Adrenal gland (tissue), 12 donors: ENCODE results near the gene ZBTB24. TPM values are rescaled to one million over a fixed set of nuclear protein-coding genes. Genes with fewer than 3 reads are reported as not detected.
"Not testable (repeated sequence)": the region's sequence is repeated elsewhere in the genome, so short reads cannot be mapped to it uniquely, and the experiment has no call there.

Experiments
- DNase-seq, 7 donors: peaks; one replicate each; pipeline ENCODE4 v3.0.0-alpha.2; 2019 to 2020
- H3K27ac ChIP-seq, 5 donors: fragments of 200-600 bp; sonication (generic) in 4 of 5; 1 replicate in 3 of 5; 2 replicates in 2 of 5; pipeline versions ENCODE4 v1.5.1 to v1.8.0; 2016 to 2020; ENCODE audit warnings: mild to moderate bottlenecking in 1 of 5
- H3K27me3 ChIP-seq: fragments of 200-600 bp; 2 replicates; pipeline ENCODE4 v1.8.0; 2021
- H3K36me3 ChIP-seq, 2 donors: fragments of 200-600 bp; replicated peaks in 1 of 2; 1 replicate in 1 of 2; 2 replicates in 1 of 2; pipeline versions ENCODE4 v1.5.1 to v1.8.0; 2018 to 2022
- H3K4me1 ChIP-seq, 2 donors: fragments of 200-600 bp; replicated peaks in 1 of 2; 1 replicate in 1 of 2; 2 replicates in 1 of 2; pipeline versions ENCODE4 v1.5.1 to v1.8.0; 2018 to 2021
- H3K4me3 ChIP-seq, 4 donors: fragments of 200-600 bp; sonication (generic) in 3 of 4; one replicate each; pipeline ENCODE4 v1.5.1; 2016 to 2018
- H3K9me3 ChIP-seq, 3 donors: fragments of 200-600 bp; sonication (generic) in 1 of 3; replicated peaks in 1 of 3; 1 replicate in 2 of 3; 2 replicates in 1 of 3; pipeline versions ENCODE4 v1.5.1 to v1.8.0; 2016 to 2021
- CTCF ChIP-seq, 6 experiments: fragments of 450-650 bp in 4 of 6; fragments of 200-600 bp in 2 of 6; sonication (generic) in 1 of 6; IDR thresholded peaks; 1 replicate in 5 of 6; 2 replicates in 1 of 6; pipeline versions ENCODE4 v1.5.1 to v1.8.0; 2016 to 2021; ENCODE audit warnings: antibody characterized with exemption in 6 of 6, mild to moderate bottlenecking in 2 of 6, moderate library complexity in 1 of 6
- POLR2A ChIP-seq, 2 donors: fragments of 450-650 bp; IDR thresholded peaks; one replicate each; pipeline ENCODE4 v1.6.1; 2017; ENCODE audit warnings: antibody characterized with exemption in 2 of 2, mild to moderate bottlenecking in 2 of 2, moderate library complexity in 1 of 2
- WGBS, 4 donors: extraction: QIAGEN DNeasy Blood & Tissue Kit in 2 of 4; methylation state at CpG; one replicate each; pipeline versions ENCODE4 v1.1.5 to v1.1.7; 2013 to 2017; 5-methylcytosine and 5-hydroxymethylcytosine counted together
- intact Hi-C, 2 donors: fragments of 100-400 bp; cut with DNase I; formaldehyde crosslinking; loops; one replicate each; pipeline versions ENCODE4 v1.14.1 to v1.15.0; 2022 to 2023
- polyA plus RNA-seq, 3 donors: library from polyadenylated mRNA; stranded (reverse); fragments of 200-250 nt in 2 of 3; fragments of 350-450 nt in 1 of 3; fragmentation: Illumina TruSeq in 1 of 3; extraction: RNeasy Lipid Tissue Mini Kit (QIAGEN cat#74804) in 1 of 3; gene quantifications; one replicate each; pipeline ENCODE4 v1.2.3, GENCODE V29; 2013 to 2014
- total RNA-seq, 9 donors: library from RNA; depleted of rRNA in 4 of 9; stranded (reverse); fragments of >200 nt in 4 of 9; fragments of 120-200 nt in 1 of 9; fragmentation: NEBNext Ultra II Directional in 1 of 9; extraction: Animal tissue kit (Norgen Biotek cat#: 25700) in 1 of 9; gene quantifications; one replicate each; pipeline versions ENCODE4 v1.1.0 to v1.2.4, GENCODE V29; 2013 to 2023
- donor health status: healthy with polysubstance abuse.
- donor health status: Bipolar disorder and iron deficiency.
- donor health status: DM: yes; HTN: yes; CAD: no.
- donor health status: DM: no; HTN: no; CAD: no.
- donor health status: DM: no; HTN: no; CAD: no.
- donor health status: DM: yes; HTN: yes; CAD: no.

ZBTB24 gene
- total and polyA plus RNA-seq, 12 donors = 2.2 to 14.4 (median 6.2) TPM

- no peaks in the 10 kb centered on the region for H3K27me3 ChIP-seq
- no peaks in the 10 kb centered on the region for H3K9me3 ChIP-seq
- peaks cover 0 to 36% of the 10 kb centered on the region in 2 donors for H3K36me3 ChIP-seq
- H3K4me1 ChIP-seq = no peaks in the 10 kb centered on the region
- no peak for TF ChIP-seq CTCF (IDR thresholded peaks at IDR 0.05)
- no peak for TF ChIP-seq POLR2A (IDR thresholded peaks at IDR 0.05)
- intact Hi-C loops = no loop called here
- H3K4me3 ChIP-seq = no peak overlapping the region
- DNase-seq = no peak
- H3K27ac ChIP-seq = no peak overlapping the region
- WGBS, 4 donors = 90 to 94% (median 91%) methylated on average over 7 of the region's 7 CpGs
These were observed 16.7 kb downstream of the ZBTB24 start for GRCh38 chr6:109466212-109466923.

- Histone ChIP-seq H3K36me3 (peaks cover 0 to 30% of the 10 kb centered on the region in 2 donors), H3K9me3 (no peaks in the 10 kb centered on the region), H3K27ac (no peak overlapping the region), H3K27me3 (no peaks in the 10 kb centered on the region), H3K4me1 (no peaks in the 10 kb centered on the region), H3K4me3 (no peak overlapping the region)
- WGBS, 4 donors = 70 to 89% (median 86%) methylated on average over 5 to 7 of the region's 7 CpGs
- intact Hi-C loops = no loop called here
- DNase-seq = peak in 1 of 7 donors; percentile 76
- TF ChIP-seq CTCF (IDR thresholded peaks at IDR 0.05) (no peak), POLR2A (IDR thresholded peaks at IDR 0.05) (no peak)
These were observed 17.2 kb downstream of the ZBTB24 start for GRCh38 chr6:109465772-109466171.

- TF ChIP-seq CTCF (IDR thresholded peaks at IDR 0.05) (no peak), POLR2A (IDR thresholded peaks at IDR 0.05) (no peak)
- WGBS, 4 donors = 83 to 96% (median 94%) methylated on average over 1 of the region's 1 CpG
- DNase-seq = peak in 1 of 7 donors; percentile 6
- H3K9me3 ChIP-seq = no peaks in the 10 kb centered on the region
- H3K36me3 ChIP-seq = peaks cover 0 to 19% of the 10 kb centered on the region in 2 donors
- intact Hi-C loops = no loop called here
- H3K27ac ChIP-seq = no peak overlapping the region
- H3K27me3 ChIP-seq = no peaks in the 10 kb centered on the region
- no peak overlapping the region for H3K4me3 ChIP-seq
- peaks cover under 1 to 9% of the 10 kb centered on the region in 2 donors for H3K4me1 ChIP-seq
These were observed 21.1 kb downstream of the ZBTB24 start for GRCh38 chr6:109461733-109462526.

GRCh38 chr6:109461205-109461604, 21.8 kb downstream of the ZBTB24 start:
- intact Hi-C loops, DNase-seq, H3K27ac ChIP-seq, H3K4me3 ChIP-seq, H3K27me3 ChIP-seq, H3K9me3 ChIP-seq: not testable (repeated sequence)
- peaks cover 0 to 17% of the 10 kb centered on the region in 2 donors for H3K36me3 ChIP-seq
- peaks cover 6 to 17% of the 10 kb centered on the region in 2 donors for H3K4me1 ChIP-seq
- 97 to 100% (median 98%) methylated on average over 1 of the region's 1 CpG for WGBS, 4 donors
